A673 (cell line): ENCODE data around the gene C19orf85.

Experiments used
- EZH2 ChIP-seq: fragments of 200-600 bp; sonication (generic); IDR thresholded peaks from 2 replicates; pipeline ENCODE4 v1.6.1; 2017; ENCODE audit warnings: borderline replicate concordance, low read depth, mild to moderate bottlenecking, mixed read lengths, antibody characterized with exemption, low read length; ENCODE audit not compliant: poor library complexity, severe bottlenecking
- TF ChIP-seq, protein P1 (sequence below): fragments of 300-800, 200-600 bp; sonication (generic); conservative IDR thresholded peaks from 2 replicates; pipeline ENCODE4 v1.5.1; 2017; ENCODE audit warnings: low read depth, mild to moderate bottlenecking, antibody characterized with exemption, low read length, moderate library complexity, mixed read lengths

- TF ChIP-seq, protein P1, sequence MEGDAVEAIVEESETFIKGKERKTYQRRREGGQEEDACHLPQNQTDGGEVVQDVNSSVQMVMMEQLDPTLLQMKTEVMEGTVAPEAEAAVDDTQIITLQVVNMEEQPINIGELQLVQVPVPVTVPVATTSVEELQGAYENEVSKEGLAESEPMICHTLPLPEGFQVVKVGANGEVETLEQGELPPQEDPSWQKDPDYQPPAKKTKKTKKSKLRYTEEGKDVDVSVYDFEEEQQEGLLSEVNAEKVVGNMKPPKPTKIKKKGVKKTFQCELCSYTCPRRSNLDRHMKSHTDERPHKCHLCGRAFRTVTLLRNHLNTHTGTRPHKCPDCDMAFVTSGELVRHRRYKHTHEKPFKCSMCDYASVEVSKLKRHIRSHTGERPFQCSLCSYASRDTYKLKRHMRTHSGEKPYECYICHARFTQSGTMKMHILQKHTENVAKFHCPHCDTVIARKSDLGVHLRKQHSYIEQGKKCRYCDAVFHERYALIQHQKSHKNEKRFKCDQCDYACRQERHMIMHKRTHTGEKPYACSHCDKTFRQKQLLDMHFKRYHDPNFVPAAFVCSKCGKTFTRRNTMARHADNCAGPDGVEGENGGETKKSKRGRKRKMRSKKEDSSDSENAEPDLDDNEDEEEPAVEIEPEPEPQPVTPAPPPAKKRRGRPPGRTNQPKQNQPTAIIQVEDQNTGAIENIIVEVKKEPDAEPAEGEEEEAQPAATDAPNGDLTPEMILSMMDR = no peak
- no peak for TF ChIP-seq EZH2
Observed at GRCh38 chr19:55492362-55492944, 27.9 kb upstream of the C19orf85 start.
